Calu3 (cell line): ENCODE results near the gene TWIST2. TPM values are rescaled to one million over a fixed set of nuclear protein-coding genes. Genes with fewer than 3 reads are reported as not detected.

Experiments used
- BruUV-seq: library from RNA; stranded (reverse); fragments of 400-500 nt; replicated peaks from 2 replicates; lab custom pipeline; 2021; lab: Mats Ljungman, UMichigan
- CTCF ChIA-PET: fragments of 300-600 bp; sonication (Branson Sonifier 250); formaldehyde crosslinking; loops from one replicate; lab custom pipeline; 2022; ENCODE audit warnings: antibody characterized with exemption; lab: Charles Lee
- DNase-seq: peaks from one replicate; pipeline ENCODE4 v3.0.0; 2022
- H3K27ac Mint-ChIP-seq: one replicate; pipeline ENCODE4 v1.8.0; 2022; ENCODE audit warnings: mixed read lengths; ENCODE audit not compliant: unreplicated experiment
- H3K27me3 Mint-ChIP-seq: one replicate; pipeline ENCODE4 v1.8.0; 2022; ENCODE audit warnings: mixed read lengths; ENCODE audit not compliant: unreplicated experiment
- H3K36me3 Mint-ChIP-seq: one replicate; pipeline ENCODE4 v1.8.0; 2022; ENCODE audit warnings: mild to moderate bottlenecking, moderate library complexity, mixed read lengths; ENCODE audit not compliant: insufficient read depth, unreplicated experiment
- H3K4me1 Mint-ChIP-seq: one replicate; pipeline ENCODE4 v1.8.0; 2022; ENCODE audit warnings: mild to moderate bottlenecking, low read depth, mixed read lengths; ENCODE audit not compliant: unreplicated experiment
- H3K4me3 Mint-ChIP-seq: one replicate; pipeline ENCODE4 v1.8.0; 2022; ENCODE audit warnings: mild to moderate bottlenecking, low read depth, moderate library complexity, mixed read lengths; ENCODE audit not compliant: unreplicated experiment
- H3K9me3 Mint-ChIP-seq: one replicate; pipeline ENCODE4 v1.8.0; 2022; ENCODE audit warnings: low read depth, mixed read lengths; ENCODE audit not compliant: unreplicated experiment
- CTCF ChIP-seq: fragments of 200-600 bp; IDR thresholded peaks from one replicate; pipeline ENCODE4 v1.8.0; 2022; ENCODE audit warnings: antibody characterized with exemption; ENCODE audit not compliant: unreplicated experiment
- intact Hi-C: fragments of 100-400 bp; cut with micrococcal nuclease; formaldehyde crosslinking; loops from one replicate; pipeline ENCODE4 v1.10.0; 2022; ENCODE audit not compliant: unreplicated experiment
- total RNA-seq: library from RNA; stranded (reverse); gene quantifications from 2 replicates; pipeline ENCODE4 v1.2.3, GENCODE V29; 2022

The TWIST2 gene
- total RNA-seq, 1 experiment from 2014 or later, result not detected

GRCh38 chr2:238834982-238835381, 12.9 kb upstream of the TWIST2 start:
- TF ChIP-seq CTCF, result no peak
- Mint-ChIP-seq H3K4me1 (no peaks in the 10 kb centered on the region), H3K27ac (no peak overlapping the region), H3K27me3 (peaks cover 82% of the 10 kb centered on the region), H3K36me3 (no peaks in the 10 kb centered on the region), H3K9me3 (no peaks in the 10 kb centered on the region), H3K4me3 (no peak overlapping the region)
- no peak for DNase-seq
- BruUV-seq, result no TSS peak
- CTCF ChIA-PET, result no interaction called here
- intact Hi-C loops, result no loop called here

- H3K4me3 Mint-ChIP-seq, result no peak overlapping the region
Measured at GRCh38 chr2:238835726-238836301, 12.1 kb upstream of the TWIST2 start.

GRCh38 chr2:238838786-238839327, 9.0 kb upstream of the TWIST2 start:
- Mint-ChIP-seq H3K27me3 (peaks cover 64% of the 10 kb centered on the region), H3K9me3 (no peaks in the 10 kb centered on the region), H3K4me3 (no peak overlapping the region), H3K36me3 (no peaks in the 10 kb centered on the region), H3K27ac (no peak overlapping the region), H3K4me1 (no peaks in the 10 kb centered on the region)
- intact Hi-C loops, result no loop called here
- CTCF ChIA-PET, result interaction anchor here (0.7 kb wide), 1 partner anchor 302 kb away, joined by 3 read pairs; no protein-coding TSS in a partner anchor
- no peak for TF ChIP-seq CTCF
- no TSS peak for BruUV-seq
- no peak for DNase-seq

More at GRCh38 chr2:238835726-238836301, 12.1 kb upstream of the TWIST2 start:
- intact Hi-C loops, result no loop called here
- no TSS peak for BruUV-seq
- H3K36me3 Mint-ChIP-seq, result no peaks in the 10 kb centered on the region
- no peak overlapping the region for H3K27ac Mint-ChIP-seq
- TF ChIP-seq CTCF, result no peak
- CTCF ChIA-PET, result no interaction called here
- no peak for DNase-seq
- H3K4me1 Mint-ChIP-seq, result no peaks in the 10 kb centered on the region
- H3K9me3 Mint-ChIP-seq, result no peaks in the 10 kb centered on the region
- peaks cover 78% of the 10 kb centered on the region for H3K27me3 Mint-ChIP-seq

GRCh38 chr2:238839428-238839827, 8.5 kb upstream of the TWIST2 start:
- intact Hi-C loops, result no loop called here
- no peak for TF ChIP-seq CTCF
- peaks cover 64% of the 10 kb centered on the region for H3K27me3 Mint-ChIP-seq

More at GRCh38 chr2:238839428-238839827, 8.5 kb upstream of the TWIST2 start:
- no peak for DNase-seq
- no peak overlapping the region for H3K27ac Mint-ChIP-seq
- no peak overlapping the region for H3K4me3 Mint-ChIP-seq
- H3K9me3 Mint-ChIP-seq, result no peaks in the 10 kb centered on the region
- no peaks in the 10 kb centered on the region for H3K4me1 Mint-ChIP-seq
- H3K36me3 Mint-ChIP-seq, result no peaks in the 10 kb centered on the region
- CTCF ChIA-PET, result no interaction called here
- BruUV-seq, result no TSS peak
